Esophagus squamous epithelium (tissue), 5 donors: ENCODE measurements around the gene RPL26. TPM values are rescaled to one million over a fixed set of nuclear protein-coding genes. Genes with fewer than 3 reads are reported as not detected.

ENCODE experiments used
- DNase-seq: peaks from one replicate; lab custom pipeline; 2025; lab: John Stamatoyannopoulos, UW
- H3K27ac ChIP-seq, 4 donors: fragments of 200-600 bp; sonication (generic); one replicate each; pipeline ENCODE4 v1.5.1; 2016 to 2019; ENCODE audit warnings: mild to moderate bottlenecking in 1 of 4
- H3K27me3 ChIP-seq, 4 donors: fragments of 200-600 bp; sonication (generic); 1 replicate in 3 of 4; 2 replicates in 1 of 4; pipeline versions ENCODE4 v1.5.1 to v1.6.0; 2017 to 2021; ENCODE audit warnings: antibody characterized with exemption in 1 of 4
- H3K36me3 ChIP-seq, 3 donors: fragments of 200-600 bp; sonication (generic); one replicate each; pipeline ENCODE4 v1.5.1; 2016 to 2019
- H3K4me1 ChIP-seq, 3 donors: fragments of 200-600 bp; sonication (generic); one replicate each; pipeline ENCODE4 v1.5.1; 2017 to 2019
- H3K4me3 ChIP-seq, 4 donors: fragments of 200-600 bp; sonication (generic); 1 replicate in 3 of 4; 2 replicates in 1 of 4; pipeline ENCODE4 v1.5.1; 2016 to 2019; ENCODE audit warnings: mild to moderate bottlenecking in 2 of 4, moderate library complexity in 1 of 4
- H3K9me3 ChIP-seq, 3 donors: fragments of 200-600 bp; sonication (generic); one replicate each; pipeline ENCODE4 v1.5.1; 2016 to 2019
- POLR2A ChIP-seq, 4 donors: fragments of 450-650 bp; IDR thresholded peaks; one replicate each; pipeline ENCODE4 v1.6.1; 2017; ENCODE audit warnings: antibody characterized with exemption in 4 of 4, mild to moderate bottlenecking in 4 of 4, moderate library complexity in 3 of 4
- WGBS, 2 donors: methylation state at CpG; one replicate each; pipeline ENCODE4 v1.1.5; 2018; 5-methylcytosine and 5-hydroxymethylcytosine counted together
- intact Hi-C: fragments of 100-400 bp; cut with DNase I; formaldehyde crosslinking; loops from one replicate; pipeline ENCODE4 v1.15.0; 2022
- total RNA-seq, 4 donors: library from RNA; depleted of rRNA; stranded (reverse); fragments of >200 nt; gene quantifications; one replicate each; pipeline ENCODE4 v1.1.0, GENCODE V29; 2016
- TF ChIP-seq, protein P1 (sequence below), 6 experiments: fragments of 450-650 bp in 4 of 6; fragments of 200-600 bp in 2 of 6; sonication (generic) in 2 of 6; IDR thresholded peaks; one replicate each; pipeline ENCODE4 v1.5.1; 2016 to 2019; ENCODE audit warnings: antibody characterized with exemption in 6 of 6, mild to moderate bottlenecking in 4 of 6, moderate library complexity in 4 of 6
- donor health status: DM: yes; HTN: yes; CAD: no.

Gene RPL26
- total RNA-seq: 1,000 to 10,000 TPM; 3,032 to 5,420 (median 3,306) TPM

GRCh38 chr17:8383143-8383822, at the start of gene RPL26:
TSS of gene RPL26 (minus strand) at chr17:8383193. CDS start at chr17:8382310, 883 bp downstream.
- DNase-seq: peak; percentile 84
- peaks cover 18 to 35% (median 26%) of the 10 kb centered on the region in 3 donors for H3K36me3 ChIP-seq
- intact Hi-C loops: no loop called here
- peak within 1 kb of the TSS; percentile 45 to 97 (median 82) for H3K4me3 ChIP-seq
- H3K27me3 ChIP-seq: no peaks in the 10 kb centered on the region
- peak within 1 kb of the TSS; percentile 80 to 97 (median 96) for H3K27ac ChIP-seq
- H3K4me1 ChIP-seq: peaks cover 17 to 65% (median 36%) of the 10 kb centered on the region in 3 donors
- no peaks in the 10 kb centered on the region for H3K9me3 ChIP-seq
- TF ChIP-seq, protein P1, sequence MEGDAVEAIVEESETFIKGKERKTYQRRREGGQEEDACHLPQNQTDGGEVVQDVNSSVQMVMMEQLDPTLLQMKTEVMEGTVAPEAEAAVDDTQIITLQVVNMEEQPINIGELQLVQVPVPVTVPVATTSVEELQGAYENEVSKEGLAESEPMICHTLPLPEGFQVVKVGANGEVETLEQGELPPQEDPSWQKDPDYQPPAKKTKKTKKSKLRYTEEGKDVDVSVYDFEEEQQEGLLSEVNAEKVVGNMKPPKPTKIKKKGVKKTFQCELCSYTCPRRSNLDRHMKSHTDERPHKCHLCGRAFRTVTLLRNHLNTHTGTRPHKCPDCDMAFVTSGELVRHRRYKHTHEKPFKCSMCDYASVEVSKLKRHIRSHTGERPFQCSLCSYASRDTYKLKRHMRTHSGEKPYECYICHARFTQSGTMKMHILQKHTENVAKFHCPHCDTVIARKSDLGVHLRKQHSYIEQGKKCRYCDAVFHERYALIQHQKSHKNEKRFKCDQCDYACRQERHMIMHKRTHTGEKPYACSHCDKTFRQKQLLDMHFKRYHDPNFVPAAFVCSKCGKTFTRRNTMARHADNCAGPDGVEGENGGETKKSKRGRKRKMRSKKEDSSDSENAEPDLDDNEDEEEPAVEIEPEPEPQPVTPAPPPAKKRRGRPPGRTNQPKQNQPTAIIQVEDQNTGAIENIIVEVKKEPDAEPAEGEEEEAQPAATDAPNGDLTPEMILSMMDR (IDR thresholded peaks at IDR 0.05): peak; percentile 97 to 100 (median 100)
- TF ChIP-seq POLR2A (IDR thresholded peaks at IDR 0.05): peak in 3 of 4 donors; percentile 71 to 85 (median 74)
- WGBS, 2 donors: 0 to 1% methylated on average over 4 to 16 of the region's 55 CpGs

- Histone ChIP-seq H3K27me3 (no peaks in the 10 kb centered on the region), H3K4me1 (peaks cover 0 to 13% (median 0%) of the 10 kb centered on the region in 3 donors), H3K9me3 (no peaks in the 10 kb centered on the region), H3K36me3 (no peaks in the 10 kb centered on the region), H3K27ac (peak overlapping the region; percentile 7 to 82 (median 37)), H3K4me3 (no peak overlapping the region)
- no peak for DNase-seq
- intact Hi-C loops: no loop called here
- WGBS, 2 donors: 24 to 33% methylated on average over 5 to 7 of the region's 7 CpGs
- no peak for TF ChIP-seq POLR2A (IDR thresholded peaks at IDR 0.05)
- TF ChIP-seq, protein P1 (IDR thresholded peaks at IDR 0.05): no peak
Measured at GRCh38 chr17:8430966-8431365, 48.0 kb upstream of the RPL26 start.

DNA sequence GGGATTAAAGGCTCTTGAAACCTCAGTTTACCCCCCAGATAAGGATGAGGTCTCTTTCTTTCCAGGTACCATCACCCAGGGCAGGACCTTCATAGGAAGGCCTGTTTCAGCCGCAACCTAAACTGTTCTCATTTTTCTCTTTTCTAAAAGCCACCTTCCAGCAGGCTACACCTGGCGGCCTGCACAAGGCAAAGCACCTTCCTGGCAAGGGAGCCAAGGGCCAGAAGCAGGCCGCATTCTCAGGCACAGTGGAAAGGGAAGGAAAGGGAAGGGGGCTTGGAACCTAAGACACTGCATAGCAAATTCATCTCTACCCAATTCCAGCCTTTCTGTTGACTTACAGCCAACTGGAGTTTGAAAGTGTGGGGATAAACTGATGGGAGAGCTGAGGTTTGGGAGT, 43.8 kb upstream of the RPL26 start:
- no peaks in the 10 kb centered on the region for H3K36me3 ChIP-seq
- peak overlapping the region in 1 of 4 donors; percentile 7 for H3K27ac ChIP-seq
- 80 to 98% methylated on average over 2 to 3 of the region's 3 CpGs for WGBS, 2 donors
- intact Hi-C loops: no loop called here
- peaks cover 0 to 10% (median 0%) of the 10 kb centered on the region in 3 donors for H3K4me1 ChIP-seq
- TF ChIP-seq, protein P1 (IDR thresholded peaks at IDR 0.05): no peak
- no peak for TF ChIP-seq POLR2A (IDR thresholded peaks at IDR 0.05)
- DNase-seq: no peak
- H3K4me3 ChIP-seq: no peak overlapping the region
- no peaks in the 10 kb centered on the region for H3K9me3 ChIP-seq
- H3K27me3 ChIP-seq: no peaks in the 10 kb centered on the region

- intact Hi-C loops: no loop called here
- Histone ChIP-seq H3K4me1 (peaks cover 0 to 12% (median 0%) of the 10 kb centered on the region in 3 donors), H3K9me3 (no peaks in the 10 kb centered on the region), H3K4me3 (no peak overlapping the region), H3K27ac (peak overlapping the region in 2 of 4 donors; percentile 7 to 17), H3K36me3 (no peaks in the 10 kb centered on the region), H3K27me3 (no peaks in the 10 kb centered on the region)
- TF ChIP-seq, protein P1 (IDR thresholded peaks at IDR 0.05): no peak
- TF ChIP-seq POLR2A (IDR thresholded peaks at IDR 0.05): no peak
- DNase-seq: no peak
- 40 to 45% methylated on average over 5 to 6 of the region's 6 CpGs for WGBS, 2 donors
Measured at GRCh38 chr17:8426094-8426720, 43.2 kb upstream of the RPL26 start.

DNA sequence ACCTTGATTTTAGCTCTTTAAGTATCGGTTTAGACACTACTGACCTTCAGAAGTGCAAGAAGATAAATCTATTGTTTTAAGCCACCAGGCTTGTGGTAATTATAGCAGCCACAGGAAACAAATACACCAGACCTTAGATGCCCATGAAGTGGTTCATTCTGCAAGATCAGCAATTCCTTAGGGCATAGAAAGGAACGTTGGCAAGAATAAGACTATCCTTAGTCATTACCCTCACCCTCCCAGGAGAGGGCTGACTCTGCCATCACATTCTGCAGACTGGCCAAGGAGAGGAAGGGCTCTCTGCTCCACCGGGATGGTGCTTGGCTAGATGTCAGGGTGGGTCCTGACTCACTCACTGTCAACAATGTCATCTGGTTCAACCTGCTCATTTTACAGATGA, 38.6 kb upstream of the RPL26 start:
- intact Hi-C loops: no loop called here
- Histone ChIP-seq H3K36me3 (no peaks in the 10 kb centered on the region), H3K4me1 (peaks cover 0 to 29% (median 7%) of the 10 kb centered on the region in 3 donors), H3K27ac (no peak overlapping the region), H3K4me3 (no peak overlapping the region), H3K27me3 (no peaks in the 10 kb centered on the region), H3K9me3 (no peaks in the 10 kb centered on the region)
- TF ChIP-seq, protein P1 (IDR thresholded peaks at IDR 0.05): no peak
- TF ChIP-seq POLR2A (IDR thresholded peaks at IDR 0.05): no peak
- DNase-seq: no peak
- WGBS, 2 donors: 40 to 48% methylated on average over 3 of the region's 3 CpGs
